DMS153 treated with DMSO at 0.1 percent for 48 hours (cell line): Measurements from ENCODE around the gene SNAPC3.
"Not testable (repeated sequence)": the region's sequence is repeated elsewhere in the genome, so short reads cannot be mapped to it uniquely, and the experiment has no call there.

Experiments used
- DNase-seq: peaks from one replicate; lab custom pipeline; 2025; ENCODE audit not compliant: unreplicated experiment; lab: John Stamatoyannopoulos, UW

Gene SNAPC3

DNA sequence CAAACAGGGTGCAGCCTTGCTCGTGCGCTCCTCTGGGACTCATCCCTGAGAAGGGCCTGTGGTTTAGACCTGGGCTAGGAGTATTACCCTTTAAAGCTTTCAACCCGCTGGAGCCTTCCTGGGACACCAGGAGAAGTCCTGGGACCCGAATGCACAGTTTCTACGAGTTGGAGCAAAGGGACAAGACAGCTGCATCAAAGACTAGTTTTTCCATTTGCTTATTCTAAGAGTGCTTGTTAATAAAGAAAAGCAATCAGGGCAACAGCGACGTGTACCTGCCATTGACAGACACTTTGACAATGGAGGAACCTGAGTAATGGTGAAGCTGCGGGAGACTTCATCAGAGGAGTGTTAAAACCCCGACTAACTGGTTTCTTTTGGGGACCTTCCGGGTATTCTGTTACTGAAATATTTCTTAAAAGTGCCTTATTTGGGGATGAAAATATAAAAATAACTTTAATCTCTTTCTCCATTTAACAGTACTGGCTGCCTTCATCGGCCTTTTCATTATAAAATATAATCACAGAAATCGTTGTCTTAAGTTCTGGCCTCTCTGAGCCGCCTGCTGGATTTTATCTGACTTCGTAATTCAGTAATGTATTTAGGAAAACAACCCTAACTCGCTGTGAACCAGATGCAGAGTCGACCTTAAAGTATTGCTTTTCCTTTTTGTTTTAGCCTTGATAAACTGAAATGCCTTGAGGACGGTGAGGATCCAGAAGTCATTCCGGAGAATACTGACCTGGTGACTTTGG lies 732 bp downstream of the SNAPC3 start:
- no peak for DNase-seq

DNA sequence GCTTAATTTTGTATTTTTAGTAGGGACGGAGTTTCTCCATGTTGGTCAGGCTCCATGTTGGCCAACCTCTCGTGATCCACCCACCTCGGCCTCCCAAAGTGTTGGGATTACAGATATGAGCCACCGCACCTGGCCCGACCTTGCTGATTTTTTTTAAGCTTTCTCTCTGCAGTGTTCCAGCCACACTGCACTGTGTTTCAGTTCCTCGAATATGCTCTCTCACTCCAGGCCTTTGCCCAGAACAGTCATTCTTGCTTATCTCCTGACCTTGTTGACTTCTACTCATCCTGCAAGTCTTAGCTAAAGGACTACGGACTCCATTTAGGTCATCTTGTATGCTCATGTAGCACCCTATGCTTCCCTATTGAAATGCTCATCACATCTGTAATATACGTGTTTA lies 3.3 kb downstream of the SNAPC3 start:
- DNase-seq, result no peak

DNA sequence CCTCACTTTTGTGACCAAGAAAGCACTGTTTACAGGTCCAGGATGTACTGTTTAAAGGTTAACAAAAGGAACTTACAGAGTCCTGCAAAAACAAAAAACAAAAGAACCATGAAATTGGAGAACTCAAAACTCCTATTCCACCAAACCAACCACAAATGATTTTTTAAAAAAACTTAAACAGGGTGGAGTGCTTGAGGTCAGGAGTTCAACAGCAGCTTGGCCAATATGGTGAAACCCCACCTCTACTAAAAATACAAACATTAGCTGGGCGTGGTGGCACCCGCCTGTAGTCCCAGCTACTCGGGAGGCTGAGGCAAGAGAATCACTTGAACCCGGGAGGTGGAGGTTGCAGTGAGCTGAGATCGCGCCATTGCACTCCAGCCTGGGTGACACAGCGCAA lies 5.0 kb downstream of the SNAPC3 start:
- DNase-seq, result not testable (repeated sequence)

DNA sequence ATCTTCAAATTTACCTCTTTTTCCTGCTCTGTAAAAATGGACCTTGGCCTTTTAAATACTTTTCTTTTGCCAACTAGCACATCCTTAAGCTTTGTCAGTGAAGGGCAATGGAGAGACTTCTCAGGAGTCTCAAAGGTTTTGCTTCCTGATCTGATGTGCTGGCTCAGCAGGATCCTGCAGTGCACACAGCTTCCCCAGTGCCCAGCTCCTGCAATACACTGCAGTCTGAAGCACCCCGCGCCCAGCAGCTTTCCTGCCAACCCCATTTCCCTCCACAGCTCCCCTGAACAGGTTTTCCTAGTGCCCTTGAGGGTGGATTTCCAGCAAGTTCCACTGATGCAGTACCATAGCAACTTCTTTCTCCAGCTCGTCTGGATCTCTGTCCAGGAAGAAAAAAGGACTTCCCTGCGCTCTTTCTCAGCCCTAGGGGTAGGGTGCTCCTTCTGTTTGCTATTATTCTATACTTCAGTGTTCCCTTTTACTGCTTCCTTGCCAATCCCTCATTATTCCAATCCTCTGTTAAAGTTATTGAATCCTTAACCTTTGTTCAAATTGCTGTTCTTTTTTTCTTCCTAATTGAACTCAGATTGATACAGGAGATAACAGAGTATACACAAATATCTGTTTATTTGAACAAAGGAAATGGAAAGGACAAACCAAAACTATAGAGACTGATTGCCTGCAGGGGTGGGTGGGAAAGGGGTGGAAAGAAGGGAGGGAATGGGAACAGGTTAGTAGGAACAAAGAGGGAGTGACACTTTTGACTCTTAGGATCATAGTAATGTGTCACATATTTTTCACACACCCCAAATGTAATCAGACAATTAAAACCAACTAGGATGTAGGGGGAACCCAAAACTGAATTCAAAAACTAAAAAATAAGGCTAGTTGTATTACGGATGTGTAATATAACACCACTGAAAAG lies 8.5 kb downstream of the SNAPC3 start:
- no peak for DNase-seq

DNA sequence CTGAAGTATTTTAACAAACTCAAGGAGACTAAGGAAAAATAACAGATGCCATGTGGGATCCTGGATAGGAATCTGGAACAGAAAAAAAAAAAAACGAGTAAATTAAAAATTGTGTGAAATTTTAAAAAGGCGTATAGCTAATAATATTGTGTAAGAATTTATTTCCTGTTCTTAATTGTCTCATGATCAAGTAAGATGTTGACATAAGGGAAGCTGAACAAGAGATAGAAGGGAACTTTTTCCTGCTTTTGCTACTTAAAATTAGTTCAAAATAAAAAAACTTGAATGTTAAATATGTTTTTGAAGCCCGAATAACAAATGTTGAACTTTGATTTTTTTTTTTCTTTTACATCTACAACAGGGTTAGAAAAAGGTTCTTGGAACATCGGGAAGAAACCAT lies 10.5 kb downstream of the SNAPC3 start:
- no peak for DNase-seq

DNA sequence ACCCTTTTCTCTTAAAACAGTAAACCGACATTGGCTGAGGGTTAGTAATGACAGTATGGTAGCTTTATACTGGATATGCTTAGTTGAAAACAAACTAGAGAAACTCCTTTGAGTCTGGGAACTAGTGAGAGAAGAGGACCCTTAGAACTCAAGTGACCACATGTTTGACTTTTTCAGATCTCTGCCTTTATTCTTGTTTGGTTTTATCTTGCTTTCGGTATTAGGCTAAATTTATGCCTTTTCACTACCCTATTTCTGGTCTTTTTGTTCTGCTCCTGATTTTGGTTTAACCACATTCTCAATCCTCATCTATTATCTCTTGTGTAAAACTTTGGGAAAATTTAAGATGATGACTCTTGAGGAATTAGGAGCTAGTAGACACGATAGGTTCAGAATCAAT lies 11.0 kb downstream of the SNAPC3 start:
- DNase-seq, result no peak

DNA sequence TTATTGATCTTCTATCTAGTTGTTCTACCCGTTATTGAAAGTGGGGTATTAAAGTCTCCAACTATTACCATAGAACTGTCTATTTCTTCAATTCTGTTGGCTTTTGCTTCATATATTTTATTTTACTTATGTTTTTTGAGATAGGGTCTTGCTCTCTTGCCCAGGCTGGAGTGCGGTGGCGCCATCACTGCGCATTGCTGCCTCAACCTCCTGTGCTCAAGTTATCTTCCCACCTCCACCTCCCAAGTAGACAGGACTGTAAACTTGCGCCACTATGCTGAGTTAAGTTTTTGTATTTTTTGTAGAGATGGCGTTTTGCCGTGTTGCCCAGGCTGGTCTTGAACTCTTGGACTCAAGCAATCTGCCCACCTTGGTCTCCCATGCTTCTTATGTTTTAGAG lies 16.2 kb downstream of the SNAPC3 start:
- DNase-seq, result no peak

DNA sequence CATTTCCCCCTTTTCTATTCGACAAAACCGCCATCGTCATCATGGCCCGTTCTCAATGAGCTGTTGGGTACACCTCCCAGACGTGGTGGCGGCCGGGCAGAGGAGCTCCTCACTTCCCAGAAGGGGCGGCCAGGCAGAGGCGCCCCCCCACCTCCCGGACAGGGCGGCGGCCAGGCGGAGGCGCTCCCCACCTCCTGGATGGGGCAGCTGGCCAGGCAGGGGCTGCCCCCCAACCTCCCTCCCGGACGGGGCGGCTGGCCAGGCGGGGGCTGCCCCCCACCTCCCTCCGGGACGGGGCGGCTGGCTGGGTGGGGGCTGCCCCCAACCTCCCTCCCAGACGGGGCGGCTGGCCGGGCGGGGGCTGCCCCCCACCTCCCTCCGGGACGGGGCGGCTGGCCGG lies 19.2 kb downstream of the SNAPC3 start:
- not testable (repeated sequence) for DNase-seq

DNA sequence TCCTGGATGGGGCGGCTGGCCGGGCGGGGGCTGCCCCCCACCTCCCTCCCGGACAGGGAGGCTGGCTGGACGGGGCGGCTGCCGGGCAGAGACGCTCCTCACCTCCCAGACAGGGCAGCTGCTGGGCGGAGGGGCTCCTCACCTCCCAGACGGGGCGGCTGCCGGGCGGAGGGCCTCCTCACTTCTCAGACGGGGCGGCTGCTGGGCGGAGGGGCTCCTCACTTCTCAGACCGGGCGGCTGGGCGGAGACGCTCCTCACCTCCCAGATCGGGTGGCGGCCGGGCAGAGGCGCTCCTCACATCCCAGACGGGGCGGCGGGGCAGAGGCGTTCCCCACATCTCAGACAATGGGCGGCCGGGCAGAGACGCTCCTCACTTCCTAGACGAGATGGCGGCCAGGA lies 19.6 kb downstream of the SNAPC3 start:
- not testable (repeated sequence) for DNase-seq

DNA sequence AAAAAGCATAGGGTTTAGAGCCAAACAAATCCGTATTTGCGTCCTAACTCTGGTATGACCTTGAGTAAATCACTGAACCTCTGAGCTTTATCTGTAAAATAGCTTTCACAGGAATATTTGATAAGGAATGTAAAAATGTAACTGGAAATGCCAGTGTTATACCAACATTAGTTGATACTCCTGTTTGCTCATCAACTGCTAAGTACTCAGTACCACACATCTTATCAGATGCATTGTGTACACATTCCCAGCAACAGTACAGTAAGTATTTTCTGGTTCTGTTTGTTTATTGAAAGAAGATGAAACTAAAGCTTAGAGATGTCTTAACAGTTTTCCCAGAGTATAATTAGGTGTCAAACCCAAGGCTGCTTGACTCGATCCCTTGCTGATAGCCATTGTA lies 21.5 kb downstream of the SNAPC3 start:
- no peak for DNase-seq

DNA sequence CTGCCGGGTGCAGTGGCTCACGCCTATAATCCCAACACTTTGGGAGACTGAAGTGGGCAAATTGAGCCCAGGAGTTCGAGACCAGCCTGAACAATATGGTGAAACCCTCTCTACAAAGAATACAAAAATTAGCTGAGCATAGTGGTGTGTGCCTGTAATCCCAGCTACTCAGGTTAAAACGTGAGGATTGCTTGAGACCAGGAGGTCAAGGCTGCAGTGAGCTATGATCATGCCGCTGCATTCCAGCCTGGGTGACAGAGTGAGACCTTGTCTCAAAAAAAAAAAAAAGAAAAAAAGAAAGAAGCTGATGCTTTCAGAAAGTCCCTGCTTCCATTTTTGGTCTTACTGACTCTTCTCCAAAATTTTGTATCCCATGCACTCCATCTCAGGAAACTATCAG lies 31.3 kb downstream of the SNAPC3 start:
- no peak for DNase-seq

DNA sequence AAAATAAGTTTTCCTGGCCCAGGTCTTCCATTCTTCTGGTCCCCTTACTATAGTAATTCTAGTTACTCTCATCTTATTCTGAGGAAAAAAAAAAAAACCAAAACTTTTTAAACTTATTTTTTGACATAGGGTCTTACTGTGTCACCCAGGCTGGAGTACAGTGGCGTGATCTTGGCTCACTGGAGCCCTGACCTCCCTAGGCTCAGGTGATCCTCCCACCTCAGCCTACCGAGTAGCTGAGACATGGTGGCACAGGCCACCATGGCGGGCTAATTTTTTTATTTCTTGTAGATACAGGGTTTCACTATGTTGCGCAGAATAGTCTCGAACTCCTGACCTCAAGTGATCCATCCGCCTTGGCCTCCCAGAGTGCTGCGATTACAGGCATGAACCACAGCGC lies 38.4 kb downstream of the SNAPC3 start:
- no peak for DNase-seq

DNA sequence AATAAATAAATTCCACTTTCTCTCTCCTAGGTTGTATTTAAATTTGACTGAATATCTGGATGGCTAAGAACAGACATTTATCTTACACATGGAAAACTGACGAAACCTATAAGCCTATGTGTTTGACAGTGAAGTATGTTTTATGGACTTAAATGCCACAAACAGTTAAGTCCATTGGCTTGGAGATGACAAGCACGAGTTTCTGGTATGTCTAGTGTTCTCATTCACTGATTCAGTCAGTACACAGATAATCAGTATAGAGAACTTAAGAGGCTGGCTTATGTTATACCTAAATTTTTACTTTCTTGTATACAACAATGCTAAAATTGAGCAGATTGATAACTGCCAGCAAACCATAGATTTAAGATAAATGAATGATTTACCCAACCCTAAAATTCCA lies 38.9 kb downstream of the SNAPC3 start:
- DNase-seq, result no peak

DNA sequence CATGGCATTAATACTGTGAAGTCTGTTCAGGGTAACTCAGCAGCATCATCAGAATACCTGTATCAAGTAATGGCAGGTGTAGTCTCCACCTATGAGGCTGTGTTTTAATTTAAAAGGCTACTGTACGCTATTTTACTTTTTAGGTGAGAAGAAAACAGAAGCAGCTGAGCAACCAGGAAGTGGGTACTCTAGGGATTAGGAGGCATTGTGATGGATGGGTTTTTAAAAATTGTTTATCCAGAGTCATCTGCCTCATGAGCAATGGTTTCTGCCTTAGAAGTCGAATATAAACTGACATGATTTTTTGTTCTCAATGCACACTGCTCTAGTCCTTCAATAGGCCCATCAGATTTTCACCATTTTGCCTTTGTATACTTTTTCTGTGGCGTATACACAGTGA lies 45.5 kb downstream of the SNAPC3 start:
- peak; percentile 71 for DNase-seq

DNA sequence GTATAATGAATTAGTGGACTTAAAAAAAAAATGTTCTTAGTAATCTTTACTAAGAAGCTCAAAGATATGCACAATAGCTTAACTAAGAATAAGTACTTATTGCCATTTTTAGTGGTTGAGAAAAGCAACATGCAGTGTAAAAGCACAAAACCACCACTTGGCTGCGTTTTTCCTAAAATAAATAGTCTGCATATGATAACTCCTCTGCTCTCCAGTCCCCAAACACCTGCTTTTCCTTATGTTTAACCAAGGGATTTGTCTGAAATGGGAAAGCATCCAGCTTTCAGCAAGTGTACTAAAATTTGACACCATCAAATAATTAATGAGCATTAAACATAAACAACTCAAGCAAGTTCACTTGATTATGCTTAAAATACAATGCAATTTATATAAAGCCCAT lies 46.7 kb downstream of the SNAPC3 start:
- DNase-seq, result peak; percentile 32

DNA sequence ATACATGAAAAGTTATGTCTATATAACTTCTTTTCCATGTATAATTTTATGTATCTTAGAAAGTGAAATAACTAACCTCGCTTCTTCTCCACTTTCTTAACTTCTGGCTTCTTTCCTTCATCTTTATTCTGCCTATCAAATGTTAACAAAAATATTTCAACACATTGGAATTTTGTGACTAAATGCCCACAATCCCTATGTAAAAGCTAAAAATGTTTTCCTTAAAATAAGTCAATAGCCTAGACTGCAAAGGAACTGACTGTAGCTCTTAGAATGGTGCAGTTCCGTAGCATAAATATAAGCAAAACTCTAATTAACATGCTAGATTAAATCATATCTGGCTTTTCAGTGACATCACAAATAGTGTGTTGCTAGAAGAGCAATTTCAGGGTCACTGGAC lies 47.2 kb downstream of the SNAPC3 start:
- DNase-seq, result no peak

DNA sequence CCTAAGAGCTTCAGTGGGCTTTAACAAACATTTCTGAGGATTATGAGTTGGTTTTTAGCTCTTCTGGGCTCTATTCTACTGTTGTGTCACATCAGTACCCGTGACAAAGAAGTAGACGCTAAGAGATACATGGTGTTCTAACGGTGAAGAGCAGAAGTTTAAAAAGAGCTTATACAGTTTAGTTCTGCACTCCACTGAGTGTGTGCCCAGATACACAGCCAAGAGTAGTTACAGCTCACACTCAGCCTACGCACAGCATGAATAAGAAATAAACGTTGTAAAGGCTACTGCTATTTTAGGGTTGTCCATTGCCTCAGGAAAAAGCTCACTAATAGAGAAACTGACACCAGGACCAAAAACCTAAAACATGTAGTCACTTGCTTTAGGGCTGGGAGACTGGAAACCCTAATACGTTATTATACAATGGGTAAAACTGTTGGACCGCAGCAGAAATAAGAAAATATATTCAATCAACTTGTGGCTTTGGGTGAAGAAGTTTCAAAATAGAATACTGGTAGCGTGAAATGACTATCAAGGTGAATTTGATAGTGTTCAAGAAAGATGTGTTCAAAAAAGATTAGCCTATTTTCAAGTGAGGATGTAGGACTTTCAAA lies 53.4 kb downstream of the SNAPC3 start:
- DNase-seq, result no peak

DNA sequence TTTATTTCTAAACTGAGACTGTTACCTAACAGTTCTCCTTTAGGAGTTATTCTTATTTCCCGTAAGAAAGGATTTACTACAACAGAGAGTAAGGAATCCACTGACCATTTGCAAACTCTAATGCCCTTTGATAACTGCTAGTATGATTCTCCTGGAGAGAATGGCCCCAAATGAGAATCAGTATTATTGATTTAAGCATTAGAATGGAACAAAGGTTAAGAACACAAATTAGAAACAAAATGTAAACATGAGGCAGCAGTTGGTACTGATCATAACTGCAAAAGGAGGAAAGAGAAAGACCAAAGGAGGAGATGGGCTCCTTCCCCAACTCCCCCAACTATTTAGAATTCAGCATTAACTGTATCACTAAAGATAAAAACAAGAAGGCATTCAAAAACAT lies 57.4 kb downstream of the SNAPC3 start:
- no peak for DNase-seq

DNA sequence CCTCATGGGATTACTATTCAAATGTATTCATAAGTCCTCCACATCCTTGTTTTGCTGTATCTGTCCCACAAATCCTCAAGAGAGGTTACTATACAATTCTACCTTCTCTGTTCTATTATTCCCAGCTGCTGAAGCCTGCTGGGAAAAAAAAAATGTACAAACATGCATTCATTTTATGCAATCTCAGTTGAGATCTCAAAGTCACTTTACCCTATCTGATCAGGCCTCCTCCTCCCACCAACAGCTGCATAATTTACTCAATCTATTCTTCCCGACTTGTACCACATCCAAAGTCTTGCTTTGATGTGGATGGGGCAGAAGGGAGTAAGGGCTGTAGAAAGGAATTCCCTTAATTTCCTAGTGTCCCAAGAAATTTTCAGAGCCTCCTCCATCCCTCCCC lies 59.5 kb downstream of the SNAPC3 start:
- DNase-seq, result no peak

DNA sequence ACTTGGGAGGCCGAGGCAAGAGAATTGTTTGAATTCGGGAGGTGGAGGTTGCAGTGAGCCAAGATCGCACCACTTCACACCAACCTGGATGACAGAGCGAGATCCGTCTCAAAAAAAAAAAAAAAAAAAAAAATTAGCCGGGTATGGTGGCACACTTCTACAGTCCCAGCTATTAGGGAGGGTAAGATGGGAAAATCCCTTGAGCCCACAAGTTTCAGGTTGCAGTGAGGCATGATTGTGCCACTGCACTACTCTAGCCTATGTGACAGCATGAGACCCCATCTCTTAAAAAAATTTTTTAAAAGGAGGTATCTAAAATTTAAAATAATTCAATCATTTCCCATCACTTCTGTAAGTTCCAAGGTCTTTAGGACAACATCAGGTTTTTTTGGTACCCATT lies 62.1 kb downstream of the SNAPC3 start:
- no peak for DNase-seq

DNA sequence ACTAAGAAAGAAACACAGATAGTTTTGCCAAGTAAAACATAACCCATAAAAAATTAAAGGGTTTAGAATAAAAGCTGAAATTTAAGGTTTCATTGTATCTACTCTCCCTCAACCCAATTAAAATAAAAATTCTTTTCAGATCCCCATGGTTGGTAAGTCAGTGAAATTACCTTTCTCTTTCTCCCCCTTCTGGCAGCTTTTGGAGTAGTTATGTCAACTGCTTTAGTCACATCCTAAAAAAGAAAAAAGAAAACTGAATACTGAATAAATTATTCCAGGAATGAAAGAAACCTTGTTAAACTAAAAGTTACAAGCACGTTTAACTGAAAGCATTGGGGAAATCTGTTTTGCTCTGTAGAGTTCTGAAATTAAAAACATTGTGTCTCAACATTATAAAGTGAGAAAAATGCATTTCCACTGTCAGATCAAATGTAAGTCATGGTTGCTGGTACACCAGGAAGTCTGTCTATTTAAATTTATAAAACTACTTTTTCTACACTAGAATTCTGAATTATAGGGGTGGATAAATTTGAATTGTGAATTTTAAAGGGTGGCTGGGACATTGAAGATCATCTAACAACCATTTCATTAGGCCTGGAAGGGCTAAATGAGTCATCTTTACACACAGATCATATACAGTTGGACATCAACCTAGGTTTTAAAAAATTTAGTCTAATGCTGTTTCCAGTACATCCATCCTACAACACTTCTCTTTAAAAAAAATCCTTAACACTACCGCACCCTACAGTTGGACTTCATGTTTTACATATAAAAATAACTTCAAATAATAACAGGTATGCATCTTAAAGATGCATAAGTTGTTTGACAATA lies 63.4 kb downstream of the SNAPC3 start:
- no peak for DNase-seq
